AG08396 (cell line): ENCODE data around the gene FGD4.

Experiments
- DNase-seq: peaks from one replicate; pipeline ENCODE4 v3.0.0; 2012; ENCODE audit warnings: low spot score, mixed read lengths

FGD4 gene

GRCh38 chr12:32606443-32606842 lies 207.1 kb downstream of the FGD4 start:
- no peak for DNase-seq

- no peak for DNase-seq
Measured at GRCh38 chr12:32609966-32610365, 210.6 kb downstream of the FGD4 start.

- DNase-seq: no peak
Measured at GRCh38 chr12:32611986-32612385, 212.6 kb downstream of the FGD4 start.

GRCh38 chr12:32612658-32613614 lies 213.6 kb downstream of the FGD4 start:
- no peak for DNase-seq

GRCh38 chr12:32615441-32615840 lies 216.1 kb downstream of the FGD4 start:
- no peak for DNase-seq

- no peak for DNase-seq
Measured at GRCh38 chr12:32617534-32617933, 218.2 kb downstream of the FGD4 start.

- no peak for DNase-seq
Measured at GRCh38 chr12:32618115-32618514, 218.8 kb downstream of the FGD4 start.

GRCh38 chr12:32627976-32628375 lies 228.6 kb downstream of the FGD4 start:
- DNase-seq: no peak

- no peak for DNase-seq
Measured at GRCh38 chr12:32641287-32641901, 242.0 kb downstream of the FGD4 start.

- DNase-seq: no peak
Measured at GRCh38 chr12:32644431-32644830, 245.1 kb downstream of the FGD4 start.

- no peak for DNase-seq
Measured at GRCh38 chr12:32647275-32647674, 247.9 kb downstream of the FGD4 start.

GRCh38 chr12:32650508-32650907 lies 251.2 kb downstream of the FGD4 start:
- no peak for DNase-seq

- no peak for DNase-seq
Measured at GRCh38 chr12:32651151-32651955, 252.0 kb downstream of the FGD4 start.

- no peak for DNase-seq
Measured at GRCh38 chr12:32651956-32652210, 252.5 kb downstream of the FGD4 start.

GRCh38 chr12:32659908-32660440 lies 260.6 kb downstream of the FGD4 start:
- no peak for DNase-seq

GRCh38 chr12:32661706-32662105 lies 262.3 kb downstream of the FGD4 start:
- DNase-seq: no peak

- no peak for DNase-seq
Measured at GRCh38 chr12:32662665-32663064, 263.3 kb downstream of the FGD4 start.

- no peak for DNase-seq
Measured at GRCh38 chr12:32666018-32666417, 266.7 kb downstream of the FGD4 start.

- DNase-seq: no peak
Measured at GRCh38 chr12:32669584-32669983, 270.2 kb downstream of the FGD4 start.

- peak; percentile 75 for DNase-seq
Measured at GRCh38 chr12:32671930-32672780, 272.8 kb downstream of the FGD4 start.

GRCh38 chr12:32679091-32679919 lies 279.9 kb downstream of the FGD4 start, which contains the start of gene DNM1L:
DNM1L (plus strand) TSS chr12:32679301; CDS start chr12:32679364, 63 bp downstream.
- DNase-seq: peak; percentile 96
